Mesendoderm (in vitro differentiated cells): ENCODE measurements around the gene TFPT.

Experiments used
- DNase-seq: peaks from one replicate; pipeline ENCODE4 v3.0.0; 2013
- H2AK5ac ChIP-seq: 2 replicates; pipeline ENCODE4 v1.6.1; 2013; ENCODE audit warnings: low read length, inconsistent platforms
- H2BK120ac ChIP-seq: 2 replicates; pipeline ENCODE4 v1.6.1; 2013; ENCODE audit warnings: low read depth, mild to moderate bottlenecking, low read length, moderate library complexity, mixed read lengths
- H2BK15ac ChIP-seq: replicated peaks from 2 replicates; pipeline ENCODE4 v1.6.1; 2013; ENCODE audit warnings: low read depth, mild to moderate bottlenecking, moderate library complexity
- H2BK5ac ChIP-seq: 2 replicates; pipeline ENCODE4 v1.6.1; 2013; ENCODE audit warnings: low read length, inconsistent platforms
- H3K18ac ChIP-seq: 2 replicates; pipeline ENCODE4 v1.6.1; 2013; ENCODE audit warnings: mild to moderate bottlenecking, low read length, mixed read lengths
- H3K23ac ChIP-seq: one replicate; pipeline ENCODE4 v1.6.1; 2013; ENCODE audit warnings: low read length
- H3K27ac ChIP-seq: 2 replicates; pipeline ENCODE4 v1.5.1; 2013; ENCODE audit warnings: low read depth, mild to moderate bottlenecking, inconsistent platforms, low read length, moderate library complexity
- H3K27me3 ChIP-seq: 2 replicates; pipeline ENCODE4 v1.6.1; 2013; ENCODE audit warnings: low read length, control low read depth, mild to moderate bottlenecking, inconsistent platforms; ENCODE audit not compliant: insufficient read depth, poor library complexity
- H3K36me3 ChIP-seq: 2 replicates; pipeline ENCODE4 v1.6.1; 2013; ENCODE audit warnings: low read length, inconsistent platforms; ENCODE audit not compliant: control insufficient read depth, insufficient read depth
- H3K4ac ChIP-seq: one replicate; pipeline ENCODE4 v1.6.1; 2013; ENCODE audit warnings: low read depth, mild to moderate bottlenecking, low read length, moderate library complexity
- H3K4me1 ChIP-seq: 2 replicates; pipeline ENCODE4 v1.6.1; 2013; ENCODE audit warnings: low read depth, low read length, inconsistent platforms; ENCODE audit not compliant: control insufficient read depth
- H3K4me2 ChIP-seq: 2 replicates; pipeline ENCODE4 v1.6.1; 2013; ENCODE audit warnings: low read length
- H3K4me3 ChIP-seq: 2 replicates; pipeline ENCODE4 v1.5.1; 2013; ENCODE audit warnings: mild to moderate bottlenecking, low read length
- H3K56ac ChIP-seq: one replicate; pipeline ENCODE4 v1.6.1; 2013; ENCODE audit warnings: low read length
- H3K79me1 ChIP-seq: 2 replicates; pipeline ENCODE4 v1.6.1; 2013; ENCODE audit warnings: low read length, inconsistent platforms
- H3K79me2 ChIP-seq: 2 replicates; pipeline ENCODE4 v1.6.1; 2013; ENCODE audit warnings: mild to moderate bottlenecking, low read length; ENCODE audit not compliant: control insufficient read depth, insufficient read depth
- H3K9ac ChIP-seq: 2 replicates; pipeline ENCODE4 v1.6.1; 2013; ENCODE audit warnings: low read length, inconsistent platforms
- H4K5ac ChIP-seq: one replicate; pipeline ENCODE4 v1.6.1; 2013; ENCODE audit warnings: low read length
- H4K8ac ChIP-seq: one replicate; pipeline ENCODE4 v1.6.1; 2013; ENCODE audit warnings: low read depth, mild to moderate bottlenecking, control low read depth, low read length, moderate library complexity
- WGBS: extraction: QIAGEN DNeasy Blood & Tissue Kit; methylation state at CpG from one replicate; pipeline ENCODE4 v1.1.7; 2013; ENCODE audit warnings: low lambda C conversion rate, missing lambda C conversion rate; ENCODE audit not compliant: insufficient coverage; ENCODE audit errors: extremely low coverage; 5-methylcytosine and 5-hydroxymethylcytosine counted together

The TFPT gene

GRCh38 chr19:54074851-54075250, 40.6 kb downstream of the TFPT start:
- Histone ChIP-seq H3K4me3 (no peak overlapping the region), H2BK120ac (no peak overlapping the region), H3K36me3 (no peaks in the 10 kb centered on the region), H3K4me2 (no peak overlapping the region), H2BK15ac (no peak overlapping the region), H3K4ac (no peak overlapping the region), H3K27me3 (no peaks in the 10 kb centered on the region), H4K8ac (no peak overlapping the region), H3K4me1 (no peaks in the 10 kb centered on the region), H3K9ac (no peak overlapping the region), H4K5ac (no peak overlapping the region), H2BK5ac (no peak overlapping the region), H3K23ac (no peak overlapping the region), H3K56ac (no peak overlapping the region), H2AK5ac (no peak overlapping the region), H3K27ac (no peak overlapping the region), H3K79me1 (no peaks in the 10 kb centered on the region), H3K18ac (no peak overlapping the region), H3K79me2 (no peaks in the 10 kb centered on the region)
- no CpG with 5 or more reads among the region's 9 CpGs for WGBS
- DNase-seq: no peak

GRCh38 chr19:54073829-54074228, 41.6 kb downstream of the TFPT start:
- H3K36me3 ChIP-seq: no peaks in the 10 kb centered on the region
- H2BK15ac ChIP-seq: no peak overlapping the region
- H3K4ac ChIP-seq: no peak overlapping the region
- H3K27me3 ChIP-seq: no peaks in the 10 kb centered on the region
- no peak overlapping the region for H4K5ac ChIP-seq
- WGBS: no CpG with 5 or more reads among the region's 10 CpGs
- no peak overlapping the region for H3K4me2 ChIP-seq
- no peaks in the 10 kb centered on the region for H3K79me2 ChIP-seq
- no peak overlapping the region for H2BK120ac ChIP-seq
- no peaks in the 10 kb centered on the region for H3K79me1 ChIP-seq
- H3K4me3 ChIP-seq: no peak overlapping the region
- H3K4me1 ChIP-seq: no peaks in the 10 kb centered on the region
- no peak overlapping the region for H3K56ac ChIP-seq
- no peak overlapping the region for H3K18ac ChIP-seq
- no peak for DNase-seq
- H3K27ac ChIP-seq: no peak overlapping the region
- H2BK5ac ChIP-seq: no peak overlapping the region
- no peak overlapping the region for H3K23ac ChIP-seq
- no peak overlapping the region for H3K9ac ChIP-seq
- H4K8ac ChIP-seq: no peak overlapping the region
- no peak overlapping the region for H2AK5ac ChIP-seq

- Histone ChIP-seq H2BK5ac (no peak overlapping the region), H3K79me2 (no peaks in the 10 kb centered on the region), H3K4me2 (no peak overlapping the region), H3K23ac (no peak overlapping the region), H3K79me1 (no peaks in the 10 kb centered on the region), H3K4me1 (no peaks in the 10 kb centered on the region), H3K27me3 (no peaks in the 10 kb centered on the region), H2AK5ac (no peak overlapping the region), H3K56ac (no peak overlapping the region), H3K36me3 (no peaks in the 10 kb centered on the region), H4K8ac (no peak overlapping the region), H3K4me3 (no peak overlapping the region), H3K9ac (no peak overlapping the region), H3K27ac (no peak overlapping the region), H2BK15ac (no peak overlapping the region), H4K5ac (no peak overlapping the region), H3K18ac (no peak overlapping the region), H2BK120ac (no peak overlapping the region), H3K4ac (no peak overlapping the region)
- no peak for DNase-seq
- WGBS: no CpG with 5 or more reads among the region's 5 CpGs
Observed at GRCh38 chr19:54069470-54069869, 46.0 kb downstream of the TFPT start.

GRCh38 chr19:54063350-54064116, 51.9 kb downstream of the TFPT start, which contains the start of gene VSTM1:
Gene VSTM1 (minus strand): TSS chr19:54063897. CDS start chr19:54063777, 120 bp downstream.
- Histone ChIP-seq H2BK120ac (no peak within 1 kb of the TSS), H4K5ac (no peak within 1 kb of the TSS), H3K79me1 (no peaks in the 10 kb centered on the region), H2AK5ac (no peak within 1 kb of the TSS), H3K56ac (no peak within 1 kb of the TSS), H2BK15ac (no peak within 1 kb of the TSS), H3K4me3 (no peak within 1 kb of the TSS), H3K4me1 (no peaks in the 10 kb centered on the region), H3K4me2 (no peak within 1 kb of the TSS), H3K27ac (no peak within 1 kb of the TSS), H3K23ac (no peak within 1 kb of the TSS), H3K4ac (no peak within 1 kb of the TSS), H3K9ac (no peak within 1 kb of the TSS), H3K18ac (no peak within 1 kb of the TSS), H3K27me3 (no peaks in the 10 kb centered on the region), H3K79me2 (no peaks in the 10 kb centered on the region), H4K8ac (no peak within 1 kb of the TSS), H3K36me3 (no peaks in the 10 kb centered on the region), H2BK5ac (no peak within 1 kb of the TSS)
- DNase-seq: no peak
- no CpG with 5 or more reads among the region's 34 CpGs for WGBS

GRCh38 chr19:54062643-54063042, 52.8 kb downstream of the TFPT start:
- WGBS: no CpG with 5 or more reads among the region's 9 CpGs

More at GRCh38 chr19:54062643-54063042, 52.8 kb downstream of the TFPT start:
- no peaks in the 10 kb centered on the region for H3K36me3 ChIP-seq
- no peaks in the 10 kb centered on the region for H3K4me1 ChIP-seq
- H2BK120ac ChIP-seq: no peak overlapping the region
- no peak overlapping the region for H2AK5ac ChIP-seq
- no peaks in the 10 kb centered on the region for H3K27me3 ChIP-seq
- H3K27ac ChIP-seq: no peak overlapping the region
- no peak overlapping the region for H3K4me3 ChIP-seq
- no peak for DNase-seq
- no peak overlapping the region for H3K23ac ChIP-seq
- no peaks in the 10 kb centered on the region for H3K79me1 ChIP-seq
- no peak overlapping the region for H3K56ac ChIP-seq
- no peak overlapping the region for H4K8ac ChIP-seq
- H2BK15ac ChIP-seq: no peak overlapping the region
- no peak overlapping the region for H4K5ac ChIP-seq
- H3K79me2 ChIP-seq: no peaks in the 10 kb centered on the region
- H3K4me2 ChIP-seq: no peak overlapping the region
- no peak overlapping the region for H2BK5ac ChIP-seq
- H3K18ac ChIP-seq: no peak overlapping the region
- no peak overlapping the region for H3K9ac ChIP-seq
- no peak overlapping the region for H3K4ac ChIP-seq
